GM12878 (cell line): ENCODE measurements around the gene EPB41. TPM values are rescaled to one million over a fixed set of nuclear protein-coding genes. Genes with fewer than 3 reads are reported as not detected.

Experiments
- ATAC-seq: fragments of 200-7000 bp; cut with Tn5 transposase; 3 replicates; pipeline ENCODE4 v1.9.1; 2020; ENCODE audit warnings: mild to moderate bottlenecking, moderate library complexity
- BruUV-seq: library from RNA; stranded (reverse); fragments of 400-500 nt; replicated peaks from 2 replicates; lab custom pipeline; 2021; lab: Mats Ljungman, UMichigan
- CTCF ChIA-PET: fragments of 300-600 bp; sonication (Branson Sonifier 250); formaldehyde crosslinking; extraction: SDS; loops from one replicate; lab custom pipeline; 2021; ENCODE audit warnings: inconsistent platforms; lab: Yijun Ruan, JAX
- POLR2A ChIA-PET: fragments of 350-600 bp; formaldehyde crosslinking; extraction: SDS; loops from one replicate; lab custom pipeline; 2021; ENCODE audit warnings: inconsistent platforms; lab: Charles Lee
- RAD21 ChIA-PET: fragments of 300-600 bp; sonication (Branson Sonifier 250); formaldehyde crosslinking; loops from one replicate; lab custom pipeline; 2023; ENCODE audit warnings: antibody characterized with exemption; ENCODE audit not compliant: unreplicated experiment; lab: Charles Lee
- SMC1A ChIA-PET: fragments of 300-600 bp; sonication (Branson Sonifier 250); formaldehyde crosslinking; loops from one replicate; lab custom pipeline; 2023; ENCODE audit not compliant: unreplicated experiment, uncharacterized antibody; lab: Charles Lee
- DNase-seq: peaks from one replicate; pipeline ENCODE4 v3.0.0-alpha.2; 2011; ENCODE audit warnings: low read depth, low spot score
- FAIRE-seq: peaks from 3 replicates; lab custom pipeline; 2011; peaks lifted over from hg19 to GRCh38; lab: Jason Lieb, UNC
- H2AFZ ChIP-seq: 2 replicates; pipeline ENCODE4 v1.6.0; 2011; ENCODE audit warnings: low read depth, low read length, control low read depth; ENCODE audit not compliant: control insufficient read depth
- H3K27ac ChIP-seq: 2 replicates; pipeline ENCODE4 v1.5.1; 2011; ENCODE audit warnings: control low read depth; ENCODE audit not compliant: control insufficient read depth, insufficient read depth
- H3K27me3 ChIP-seq, 2 experiments: replicated peaks in 1 of 2; 2 replicates each; pipeline versions ENCODE4 v1.6.0 to v1.6.1; 2011; ENCODE audit warnings: low read length in 1 of 2; ENCODE audit not compliant: control insufficient read depth in 2 of 2, insufficient read depth in 2 of 2
- H3K36me3 ChIP-seq, 2 experiments: 2 replicates each; pipeline ENCODE4 v1.5.1; 2011; ENCODE audit warnings: low read length in 1 of 2; ENCODE audit not compliant: control insufficient read depth in 2 of 2, insufficient read depth in 2 of 2
- H3K4me1 ChIP-seq: 2 replicates; pipeline ENCODE4 v1.6.1; 2011; ENCODE audit warnings: mild to moderate bottlenecking, low read length, moderate library complexity, mixed read lengths; ENCODE audit not compliant: control insufficient read depth, insufficient read depth
- H3K4me2 ChIP-seq: 2 replicates; pipeline ENCODE4 v1.6.0; 2011; ENCODE audit warnings: control low read depth; ENCODE audit not compliant: control insufficient read depth, insufficient read depth
- H3K4me3 ChIP-seq: fragments of 200-600 bp; sonication (generic); 2 replicates; pipeline ENCODE4 v1.5.1; 2016
- H3K79me2 ChIP-seq: 2 replicates; pipeline ENCODE4 v1.6.0; 2011; ENCODE audit warnings: low read length; ENCODE audit not compliant: control insufficient read depth, insufficient read depth
- H3K9ac ChIP-seq: 2 replicates; pipeline ENCODE4 v1.8.0; 2011; ENCODE audit warnings: low read length, control low read depth, mixed read lengths; ENCODE audit not compliant: control insufficient read depth, insufficient read depth
- H3K9me3 ChIP-seq: replicated peaks from 3 replicates; pipeline ENCODE4 v1.5.1; 2011; ENCODE audit warnings: mild to moderate bottlenecking, low read length; ENCODE audit not compliant: control insufficient read depth, insufficient read depth
- H4K20me1 ChIP-seq: 2 replicates; pipeline ENCODE4 v1.6.0; 2011; ENCODE audit not compliant: control insufficient read depth, insufficient read depth
- ASH2L ChIP-seq: fragments of 300-600, 200-600 bp; sonication (generic); IDR thresholded peaks from 2 replicates; pipeline ENCODE4 v1.6.1; 2017; ENCODE audit warnings: low read depth, mild to moderate bottlenecking, borderline replicate concordance
- CTCF ChIP-seq, 3 experiments: IDR thresholded peaks in 2 of 3; conservative IDR thresholded peaks in 1 of 3; 2 replicates each; pipeline ENCODE4 v1.5.1; 2011; ENCODE audit warnings: low read depth in 3 of 3, low read length in 3 of 3, mild to moderate bottlenecking in 3 of 3, control low read depth in 2 of 3, moderate library complexity in 2 of 3, inconsistent platforms in 1 of 3, mixed read lengths in 1 of 3; ENCODE audit not compliant: control insufficient read depth in 2 of 3, insufficient read depth in 1 of 3; ENCODE audit errors: extremely low read depth in 1 of 3
- HDAC2 ChIP-seq: fragments of 200-600 bp; sonication (generic); IDR thresholded peaks from 2 replicates; pipeline ENCODE4 v1.6.1; 2017
- MEF2A ChIP-seq: IDR thresholded peaks from 2 replicates; pipeline ENCODE4 v1.6.1; 2011; ENCODE audit warnings: low read depth, mild to moderate bottlenecking, low read length, moderate library complexity; ENCODE audit not compliant: insufficient read depth
- MYB ChIP-seq: fragments of 150-350 bp; IDR thresholded peaks from 2 replicates; pipeline ENCODE4 v1.6.1; 2014; ENCODE audit warnings: mild to moderate bottlenecking, low read depth, low read length, borderline replicate concordance
- NFIC ChIP-seq: IDR thresholded peaks from 2 replicates; pipeline ENCODE4 v1.6.1; 2012; ENCODE audit warnings: low read depth, mild to moderate bottlenecking, inconsistent platforms, low read length, moderate library complexity
- RCOR1 ChIP-seq: conservative IDR thresholded peaks from 2 replicates; pipeline ENCODE4 v1.6.1; 2012; ENCODE audit warnings: low read depth, low read length, improper control_type of control experiment
- SIX5 ChIP-seq: IDR thresholded peaks from 2 replicates; pipeline ENCODE4 v1.6.1; 2011; ENCODE audit warnings: mild to moderate bottlenecking, low read depth, low read length, moderate library complexity; ENCODE audit not compliant: severe bottlenecking
- SKIL ChIP-seq: fragments of 450-650 bp; IDR thresholded peaks from 2 replicates; pipeline ENCODE4 v1.6.1; 2017; ENCODE audit warnings: mild to moderate bottlenecking, low read depth, inconsistent platforms; ENCODE audit not compliant: poor library complexity, severe bottlenecking
- SP1 ChIP-seq: IDR thresholded peaks from one replicate; pipeline ENCODE4 v1.6.1; 2011; ENCODE audit warnings: low read depth, low read length
- SREBF1 ChIP-seq: IDR thresholded peaks from 2 replicates; pipeline ENCODE4 v1.6.1; 2012; ENCODE audit warnings: mild to moderate bottlenecking, low read length
- SRF ChIP-seq, 2 experiments: IDR thresholded peaks; 2 replicates each; pipeline ENCODE4 v1.6.1; 2011; ENCODE audit warnings: low read depth in 2 of 2, low read length in 2 of 2, mild to moderate bottlenecking in 1 of 2, moderate library complexity in 1 of 2
- ZNF217 ChIP-seq: fragments of 450-650 bp; IDR thresholded peaks from 2 replicates; pipeline ENCODE4 v1.6.1; 2017; ENCODE audit warnings: antibody characterized with exemption, mild to moderate bottlenecking
- ZSCAN29 ChIP-seq: fragments of 450-650 bp; IDR thresholded peaks from 2 replicates; pipeline ENCODE4 v1.6.1; 2017; ENCODE audit warnings: mild to moderate bottlenecking, moderate library complexity
- WGBS: methylation state at CpG from one replicate; pipeline ENCODE4 v1.1.6; 2016; ENCODE audit warnings: low lambda C conversion rate; ENCODE audit not compliant: insufficient replicate concordance, insufficient coverage; ENCODE audit errors: missing lambda C conversion rate; 5-methylcytosine and 5-hydroxymethylcytosine counted together
- in situ Hi-C: fragments of 300-500 bp; cut with MboI; formaldehyde crosslinking; loops from 9 replicates; pipeline ENCODE4 v1.14.3; 2018; ENCODE audit warnings: mixed read lengths
- intact Hi-C: fragments of 100-400 bp; cut with micrococcal nuclease; formaldehyde crosslinking; loops from one replicate; pipeline ENCODE4 v1.14.2; 2022; ENCODE audit not compliant: unreplicated experiment
- polyA plus RNA-seq, 11 experiments: library from polyadenylated mRNA; depleted of rRNA in 4 of 11; unstranded in 6 of 11; stranded (reverse) in 5 of 11; fragments of >200 nt; fragmentation: Nextera tagmentation in 4 of 11; fragmentation: Illumina TruSeq in 1 of 11; extraction: Ambion mirVana in 4 of 11; extraction: Trizol in 1 of 11; gene quantifications; 1 replicate in 1 of 11; 2 replicates in 10 of 11; pipeline versions ENCODE4 v1.2.1 to v1.2.3, GENCODE V29; 2011 to 2016; ENCODE audit warnings: inconsistent platforms in 2 of 11, missing spikeins in 2 of 11, low read depth in 1 of 11
- total RNA-seq, 4 experiments: library from RNA; depleted of rRNA in 3 of 4; stranded (reverse); fragments of >200 nt in 3 of 4; fragmentation: Illumina TruSeq in 1 of 4; extraction: Trizol in 1 of 4; gene quantifications; 2 replicates each; pipeline versions ENCODE4 v1.2.1 to v1.2.3, GENCODE V29; 2013 to 2021

The EPB41 gene
- total and polyA plus RNA-seq, 10 of the 15 experiments (the other 5 are each of a cell fraction or from before 2014, with no cell fraction given) = 1.1 to 77.6 (median 58.8) TPM

- TF ChIP-seq SKIL = no peak
- TF ChIP-seq SP1 = no peak
- no peak for TF ChIP-seq SREBF1
- TF ChIP-seq ZNF217 = no peak
- no peak for TF ChIP-seq ASH2L
- no peak for TF ChIP-seq HDAC2
- no peak for TF ChIP-seq MEF2A
- TF ChIP-seq, all 136 proteins: peak for 0
These were observed 118.5 kb downstream of the EPB41 start (continued) for GRCh38 chr1:29032841-29033240.

GRCh38 chr1:29033829-29034466, 119.6 kb downstream of the EPB41 start:
- FAIRE-seq (peak; percentile 31), ATAC-seq (peak; percentile 61; the same call in 2 of the 3 replicates), DNase-seq (peak; percentile 11)
- POLR2A ChIA-PET = interaction anchor here (0.6 to 1.9 kb wide), 5 partner anchors 9 to 239 kb away, joined by 4 to 15 read pairs (median 5); no protein-coding TSS in a partner anchor
- Histone ChIP-seq H3K9me3 (no peaks in the 10 kb centered on the region), H4K20me1 (no peaks in the 10 kb centered on the region), H3K4me2 (no peak overlapping the region), H3K27ac (no peak overlapping the region), H3K4me3 (no peak overlapping the region), H2AFZ (no peak overlapping the region), H3K27me3 (no peaks in the 10 kb centered on the region), H3K79me2 (no peaks in the 10 kb centered on the region), H3K4me1 (no peaks in the 10 kb centered on the region), H3K9ac (no peak overlapping the region), H3K36me3 (no peaks in the 10 kb centered on the region; a peak in 2 of 4 replicates)
- RAD21 ChIA-PET = interaction anchor here (0.6 to 10.2 kb wide), 18 partner anchors 9 to 282 kb away, joined by 3 to 284 read pairs (median 6); partner anchors contain the start of genes EPB41 and SRSF4
- CTCF ChIA-PET = interaction anchor here (0.6 to 15.6 kb wide), 31 partner anchors 9 to 400 kb away, joined by 3 to 547 read pairs (median 4); partner anchors contain the start of genes EPB41 and SRSF4
- TSS peak; percentile 31 for BruUV-seq
- intact Hi-C loops = loop anchor here (1.0 to 5.0 kb wide), 3 partner anchors 152 to 247 kb away; no protein-coding TSS in a partner anchor
- in situ Hi-C loops = loop anchor here (5.0 kb wide), 2 partner anchors 152 to 247 kb away; no protein-coding TSS in a partner anchor
- SMC1A ChIA-PET = interaction anchor here (0.7 to 10.2 kb wide), 27 partner anchors 8 to 385 kb away, joined by 3 to 315 read pairs (median 5); partner anchors contain the start of genes EPB41 and RNU11
- 0% methylated on average over 1 of the region's 1 CpG for WGBS
- TF ChIP-seq CTCF (IDR thresholded peaks at IDR 0.05 in 2 of 3, conservative IDR thresholded peaks at IDR 0.05 in 1 of 3; ENCODE audit: control insufficient read depth in 2 of 3, extremely low read depth in 1 of 3, insufficient read depth in 1 of 3, low read depth in 3 of 3, low read length in 3 of 3) = peak; percentile 44 to 74 (median 52); a peak in 4 of 6 replicates
- TF ChIP-seq ZSCAN29 = no peak
- no peak for TF ChIP-seq MYB
- no peak for TF ChIP-seq SRF (IDR thresholded peaks at IDR 0.05; ENCODE audit: low read depth in 2 of 2, low read length in 2 of 2)
- TF ChIP-seq SIX5 = no peak
- no peak for TF ChIP-seq NFIC
- no peak for TF ChIP-seq RCOR1
